NCI-H1105 (cell line): ENCODE measurements around the gene DEGS2.

ENCODE experiments used
- DNase-seq: peaks from one replicate; lab custom pipeline; 2025; lab: John Stamatoyannopoulos, UW

DEGS2 gene

DNA sequence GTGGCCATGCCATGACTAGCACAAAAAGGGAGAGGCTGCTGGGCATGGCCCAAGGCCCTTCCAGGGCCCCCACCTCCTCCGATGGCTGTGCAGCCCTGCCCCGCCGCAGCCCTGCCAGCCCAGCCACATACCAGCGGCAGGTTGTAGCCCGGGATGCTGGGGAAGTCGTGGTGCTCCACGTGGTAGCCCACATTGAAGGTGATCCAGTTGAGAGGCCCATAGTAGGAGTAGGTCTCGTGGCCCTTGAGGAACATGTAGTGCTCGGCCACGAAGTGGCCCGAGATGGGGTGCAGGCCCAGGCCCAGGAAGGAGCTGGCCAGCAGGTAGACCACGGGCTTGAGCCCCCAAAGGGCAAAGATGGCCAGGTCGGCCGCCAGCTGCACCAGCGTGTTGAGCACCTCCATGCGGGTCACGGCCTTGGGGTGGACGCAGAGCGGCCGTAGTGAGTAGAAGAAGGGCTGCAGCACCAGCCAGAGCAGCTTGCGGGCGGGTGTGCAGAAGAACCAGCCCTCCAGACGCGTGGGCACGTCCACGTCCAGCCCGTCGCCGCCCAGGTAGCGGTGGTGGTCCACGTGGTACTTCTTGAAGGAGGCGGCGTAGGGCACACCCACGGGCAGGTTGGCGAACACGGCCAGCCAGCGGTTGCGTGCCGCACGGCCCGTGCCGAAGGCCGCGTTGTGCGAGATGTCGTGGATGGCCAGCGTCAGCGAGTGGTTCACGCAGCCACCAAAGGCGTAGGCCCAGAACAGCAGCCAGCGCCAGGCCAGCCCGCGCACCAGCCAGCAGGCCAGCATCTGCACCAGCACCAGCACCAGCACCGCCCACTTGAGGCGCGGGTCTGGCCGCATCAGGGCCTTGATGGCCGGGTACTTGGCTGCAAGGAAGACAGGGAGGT is 10.4 kb downstream of the DEGS2 start:
- no peak for DNase-seq

GRCh38 chr14:100147691-100148464 is 11.6 kb downstream of the DEGS2 start:
- DNase-seq: no peak

DNA sequence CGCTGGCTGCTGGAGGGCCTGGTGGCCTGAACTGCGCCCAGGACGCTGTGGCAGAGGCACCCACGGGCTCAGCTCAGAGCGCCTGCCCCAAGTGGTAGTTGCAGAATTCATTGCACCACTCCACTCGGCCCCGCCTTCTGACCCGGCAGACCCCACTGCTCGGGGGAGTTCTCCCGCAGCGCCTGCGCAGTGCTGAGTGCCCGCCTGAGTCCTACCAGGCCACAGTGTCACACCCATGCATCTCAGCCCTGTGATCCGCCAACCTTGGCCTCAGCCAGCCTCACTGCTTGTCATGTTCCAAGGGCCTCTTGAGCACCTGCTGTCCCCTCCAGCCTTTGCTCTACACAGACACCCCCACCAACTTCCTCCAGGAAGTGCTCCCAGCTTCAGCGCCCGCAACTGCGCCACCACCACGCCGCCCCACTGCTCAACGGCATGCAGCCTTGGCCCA is 12.2 kb downstream of the DEGS2 start:
- no peak for DNase-seq

DNA sequence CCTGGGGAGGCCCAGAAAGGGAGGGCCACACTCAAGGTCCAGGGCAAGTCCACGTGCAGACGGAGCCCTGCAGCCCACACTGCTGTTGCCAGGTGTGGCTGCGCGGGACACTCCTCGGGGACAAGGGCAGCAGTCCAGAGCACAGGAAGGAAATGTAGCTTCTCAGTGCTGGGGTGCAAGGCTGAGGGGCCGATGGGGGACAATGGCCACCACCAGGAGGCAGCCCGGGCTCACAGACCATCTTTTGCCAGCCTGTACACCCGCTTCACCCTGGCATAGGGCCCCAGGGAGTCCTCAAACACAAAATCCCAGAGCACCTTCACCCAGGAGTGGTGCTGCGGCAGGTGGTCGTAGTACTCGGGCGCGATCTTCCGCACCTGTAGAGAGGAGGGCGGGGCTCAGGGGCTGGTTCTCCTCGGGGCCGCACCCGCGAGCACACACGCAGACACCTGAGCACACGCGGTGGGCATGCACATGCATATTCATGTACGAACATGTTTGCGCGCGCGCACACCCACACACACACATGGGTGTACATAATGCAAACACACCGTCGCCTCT is 12.8 kb downstream of the DEGS2 start:
- DNase-seq: no peak

- DNase-seq: no peak
Observed at GRCh38 chr14:100145682-100146464, 13.6 kb downstream of the DEGS2 start.

GRCh38 chr14:100144996-100145646 is 14.3 kb downstream of the DEGS2 start:
- no peak for DNase-seq

DNA sequence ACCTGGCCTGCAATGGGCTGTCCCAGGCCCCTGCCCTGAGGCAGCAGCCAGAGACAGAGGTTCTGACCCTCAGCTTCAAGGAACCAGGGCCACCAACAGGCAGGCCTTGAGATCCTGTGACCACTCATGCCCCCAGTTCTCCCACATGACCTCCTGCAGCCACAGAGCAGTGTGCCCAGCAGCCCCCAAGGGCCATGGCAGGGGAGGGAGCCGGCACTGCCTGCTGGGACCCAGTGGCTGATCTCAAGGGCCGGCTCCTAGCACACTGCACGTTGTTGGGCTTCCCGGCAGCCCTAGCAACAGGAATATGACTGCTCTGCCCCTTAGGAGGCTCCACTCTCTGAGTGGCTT is 14.8 kb downstream of the DEGS2 start:
- no peak for DNase-seq

GRCh38 chr14:100143934-100144333 is 15.5 kb downstream of the DEGS2 start:
- no peak for DNase-seq

DNA sequence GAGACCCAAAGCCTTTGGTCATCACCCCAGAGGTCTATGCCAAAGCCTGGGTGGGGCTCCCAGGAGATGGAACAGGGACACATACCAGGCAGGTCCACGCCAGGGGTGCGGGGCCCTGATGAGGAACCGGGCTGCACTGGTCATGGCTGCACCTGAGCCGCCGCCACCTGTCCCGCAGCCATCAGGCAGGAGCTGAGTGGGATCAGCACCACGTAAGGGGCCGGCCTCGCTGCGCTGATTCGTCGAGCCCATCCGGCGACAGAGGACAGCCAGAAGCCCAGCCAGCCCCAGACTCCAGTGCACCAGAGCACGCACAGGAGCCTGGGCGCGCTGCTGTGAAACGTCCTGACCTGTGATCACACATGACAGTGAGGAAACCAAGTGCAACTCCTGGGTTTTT is 15.9 kb downstream of the DEGS2 start:
- no peak for DNase-seq

DNA sequence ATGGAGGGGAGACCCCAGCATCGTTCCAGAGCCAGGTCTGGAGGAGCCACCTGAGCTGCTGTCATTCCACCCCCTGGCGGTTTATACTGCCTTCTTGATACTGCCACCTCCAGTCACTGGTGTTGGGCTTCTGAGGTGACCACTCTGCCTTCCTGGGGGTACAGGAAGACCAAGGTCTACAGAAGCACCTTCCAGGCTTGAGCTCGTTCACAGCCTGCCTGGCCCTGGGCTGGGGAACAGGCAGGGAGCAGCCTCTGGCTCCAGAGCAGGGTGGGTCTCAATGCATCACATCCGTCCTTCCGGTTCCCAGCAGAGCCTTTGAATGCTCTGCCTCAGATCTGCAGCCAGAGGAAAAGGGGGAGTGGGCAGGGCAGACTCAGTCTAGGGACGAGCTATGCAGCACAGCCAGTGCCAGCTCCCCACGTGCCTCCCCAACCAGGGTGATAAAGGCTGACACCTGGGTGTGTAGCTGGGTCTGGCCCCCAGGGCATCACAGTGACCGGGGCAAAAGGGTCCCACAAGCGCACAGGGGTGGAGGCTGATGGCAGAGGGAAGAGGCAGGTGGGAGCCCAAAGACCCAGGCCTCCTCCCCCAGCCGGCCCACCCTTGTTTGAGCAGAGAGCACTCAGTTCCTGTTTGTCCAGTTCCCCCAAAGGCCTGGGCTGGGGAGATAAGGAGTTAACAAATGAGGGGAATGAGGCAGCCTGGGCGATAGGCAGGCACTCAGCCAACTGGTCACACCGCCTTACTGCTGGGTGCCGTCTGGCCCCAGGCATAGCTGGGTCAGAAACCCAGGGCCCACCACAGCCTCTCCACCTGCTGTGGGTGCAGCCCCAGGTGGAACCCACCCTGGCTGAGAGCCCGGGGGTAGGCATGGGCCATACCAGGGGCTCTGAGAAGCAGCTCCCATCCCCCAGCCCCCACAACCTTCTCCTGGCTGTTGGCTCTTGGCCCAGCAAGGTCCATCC is 17.1 kb downstream of the DEGS2 start:
- peak; percentile 21 for DNase-seq

DNA sequence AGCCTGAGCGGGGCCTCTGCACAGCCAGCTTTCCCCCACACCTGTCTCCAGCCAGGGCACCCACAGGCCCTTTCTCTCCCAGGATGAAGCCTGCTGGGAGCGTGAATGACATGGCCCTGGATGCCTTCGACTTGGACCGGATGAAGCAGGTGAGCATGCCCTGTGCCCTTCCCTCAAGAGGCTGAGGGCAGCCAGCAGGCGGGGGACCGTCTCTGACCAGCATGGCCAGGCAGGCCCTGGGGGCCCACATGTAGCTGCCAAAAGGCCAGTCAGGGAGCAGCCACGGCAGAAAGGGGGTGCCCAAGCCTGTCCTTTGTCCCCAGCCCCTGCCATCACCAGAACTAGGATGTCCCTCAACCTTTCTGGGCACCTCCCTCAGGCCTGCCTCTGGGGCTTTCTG is 18.3 kb downstream of the DEGS2 start:
- no peak for DNase-seq

DNA sequence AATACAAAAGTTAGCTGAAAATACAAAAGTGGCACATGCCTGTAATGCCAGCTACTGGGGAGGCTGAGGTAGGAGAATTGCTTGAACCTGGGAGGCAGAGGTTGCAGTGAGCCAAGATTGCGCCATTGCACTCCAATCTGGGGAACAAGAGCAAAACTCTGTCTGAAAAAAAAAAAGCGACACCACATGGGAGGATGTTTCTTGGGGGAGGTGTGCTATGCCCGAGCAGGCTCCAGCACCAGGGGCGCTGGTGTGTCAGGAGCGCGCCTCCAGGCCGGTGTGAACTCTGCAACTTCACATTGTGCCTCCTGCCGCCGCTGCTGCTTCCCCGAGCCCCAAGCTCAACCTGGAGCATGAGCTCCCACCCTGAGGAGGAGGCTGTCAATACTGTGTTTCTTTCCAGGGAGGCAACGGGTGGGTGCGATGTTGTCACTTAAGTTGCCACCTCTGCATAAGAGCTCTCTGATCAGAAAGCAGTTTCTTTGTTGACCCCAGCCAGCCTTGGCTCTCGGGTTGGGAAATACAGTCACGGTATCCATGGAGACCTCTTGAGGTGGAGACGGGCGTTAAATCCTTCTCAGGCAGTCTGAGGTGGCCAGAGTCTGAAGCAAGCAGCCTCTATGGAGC is 18.9 kb downstream of the DEGS2 start:
- DNase-seq: no peak

GRCh38 chr14:100138955-100139354 is 20.5 kb downstream of the DEGS2 start:
- no peak for DNase-seq

DNA sequence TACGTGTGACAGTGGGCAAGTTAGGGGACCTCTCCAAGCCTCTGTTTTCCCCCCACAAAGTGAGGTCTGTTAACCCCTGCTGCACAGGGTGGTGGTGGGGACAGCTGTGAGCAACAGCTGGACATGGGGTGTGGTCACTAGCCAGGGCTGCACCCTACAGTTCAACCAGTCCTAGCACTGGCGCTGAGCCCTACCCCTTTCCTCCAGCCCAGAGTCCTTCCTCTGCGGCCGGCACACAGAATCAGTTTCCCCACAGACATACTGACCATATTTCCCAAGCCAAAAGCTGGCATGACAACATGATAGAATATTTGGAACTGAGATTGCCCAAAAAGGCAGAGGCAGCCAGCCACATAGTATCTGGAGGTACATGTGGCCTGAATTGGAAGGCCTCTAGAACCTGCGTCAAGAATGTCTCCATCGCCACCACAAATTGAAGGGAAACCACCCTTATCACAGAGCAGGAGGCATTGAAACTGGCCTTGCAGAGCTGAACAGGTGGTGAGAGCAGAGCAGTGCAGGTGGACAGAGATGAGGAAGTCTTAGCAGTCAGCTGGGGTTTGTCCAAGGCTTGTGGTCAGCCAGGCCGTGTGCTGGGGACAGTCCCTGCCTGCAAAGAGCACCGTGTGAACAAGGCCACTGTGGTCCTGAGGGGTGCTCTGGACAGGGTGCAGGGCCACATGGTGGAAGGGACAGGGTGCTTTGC is 21.2 kb downstream of the DEGS2 start:
- DNase-seq: no peak

DNA sequence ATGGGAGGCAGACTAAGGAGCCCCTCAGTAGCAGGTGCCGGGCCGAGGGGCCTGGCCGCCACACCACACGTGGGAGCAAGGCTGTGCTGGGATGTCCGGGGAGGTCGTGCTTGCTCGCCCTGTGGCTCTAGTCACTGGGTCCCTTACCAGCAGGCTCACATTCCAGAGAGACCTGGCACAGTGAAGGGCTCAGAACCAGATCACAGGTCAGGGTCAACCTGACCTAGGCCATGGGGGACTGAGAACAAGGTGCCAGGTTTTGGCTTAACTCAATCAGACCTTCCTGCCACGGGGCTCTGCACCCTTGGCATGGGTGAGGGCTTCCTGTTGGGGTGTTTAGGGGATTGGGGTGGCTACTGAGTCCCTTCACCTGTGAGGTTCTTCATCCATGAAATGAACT is 22.3 kb downstream of the DEGS2 start:
- no peak for DNase-seq

DNA sequence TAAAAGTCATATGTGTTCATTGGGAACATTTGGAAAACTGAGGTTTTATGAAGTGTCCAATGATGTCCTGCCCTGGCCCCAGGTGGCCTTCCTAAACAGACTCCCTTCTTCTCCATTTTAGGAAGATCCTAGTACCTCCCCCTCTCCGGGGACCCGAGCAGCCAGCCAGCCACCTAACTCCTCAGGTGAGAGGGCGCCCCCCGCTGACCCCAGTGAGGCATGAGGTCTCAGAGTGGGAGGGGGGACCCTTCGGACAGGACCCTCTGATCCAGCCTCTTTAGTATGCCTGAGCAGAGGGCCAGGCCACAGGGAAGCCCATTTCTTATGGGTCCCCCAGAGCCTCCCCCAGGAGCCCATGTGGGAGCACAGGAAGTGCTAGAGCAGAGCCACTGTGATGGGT is 23.7 kb downstream of the DEGS2 start:
- DNase-seq: no peak

GRCh38 chr14:100135073-100135472 is 24.4 kb downstream of the DEGS2 start:
- DNase-seq: no peak

DNA sequence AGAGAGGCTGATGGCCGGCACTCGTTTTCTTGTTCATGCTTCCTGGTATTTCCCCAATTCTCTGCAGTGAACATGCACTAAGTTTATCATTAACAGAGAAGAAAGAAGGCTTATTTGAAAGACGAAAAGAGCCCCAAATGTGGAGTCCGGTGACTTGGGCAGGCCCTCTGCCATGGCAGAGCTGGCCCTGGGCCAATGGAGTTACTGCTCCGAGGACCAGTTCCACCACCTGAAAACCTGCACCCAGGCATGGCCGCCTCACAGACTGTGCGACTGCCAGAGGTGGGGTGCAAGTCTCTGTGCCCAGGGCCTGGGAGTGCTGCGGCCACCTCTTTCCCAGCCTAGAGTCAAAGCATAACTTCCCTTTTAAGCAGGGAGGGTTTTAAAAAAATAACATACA is 24.9 kb downstream of the DEGS2 start:
- no peak for DNase-seq

DNA sequence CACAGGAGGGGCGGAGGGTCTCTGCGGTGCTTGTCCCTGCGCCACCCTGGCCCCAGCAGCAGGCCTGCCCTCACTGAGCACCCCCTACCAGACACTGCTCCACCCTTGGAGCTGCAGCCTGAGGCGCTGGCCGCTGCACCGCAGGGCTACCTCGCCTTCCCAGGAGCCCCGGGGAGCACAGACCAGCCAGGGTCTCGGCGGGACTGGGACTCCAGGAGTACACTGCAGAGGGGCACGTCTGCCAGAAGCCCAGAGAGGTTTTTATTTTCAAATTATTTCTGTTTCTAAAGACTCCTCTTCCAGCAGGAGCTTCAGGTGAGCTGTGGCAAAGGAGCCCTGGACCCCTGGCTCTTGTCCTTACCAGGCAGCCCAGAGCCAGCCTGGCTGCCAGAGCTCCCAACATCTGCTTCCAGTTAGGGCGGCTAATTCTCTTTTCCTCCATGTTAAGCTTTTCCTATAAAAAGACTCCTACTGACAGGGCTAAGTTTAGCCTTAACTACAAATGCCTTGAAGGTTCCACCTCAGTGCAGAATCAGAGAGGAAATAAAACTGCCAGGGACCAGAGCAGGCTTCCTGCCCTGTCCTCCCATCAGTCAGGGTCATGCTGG is 26.4 kb downstream of the DEGS2 start:
- no peak for DNase-seq
